ENCODE data around the gene S100B. TPM values are rescaled to one million over a fixed set of nuclear protein-coding genes. Genes with fewer than 3 reads are reported as not detected.

The S100B gene
- total and polyA plus RNA-seq, 2 of the 13 experiments (the other 11 are each of a cell fraction or from before 2014, with no cell fraction given), result not detected

GRCh38 chr21:46581780-46582307, 23.0 kb downstream of the S100B start (continued):
- TF ChIP-seq KLF13 (CRISPR knock-in tag; IDR thresholded peaks at IDR 0.05) (no peak), MNT (IDR thresholded peaks at IDR 0.05) (no peak), EEA1 (CRISPR knock-in tag; IDR thresholded peaks at IDR 0.05; ENCODE audit: borderline replicate concordance) (no peak), DPF2 (CRISPR knock-in tag; IDR thresholded peaks at IDR 0.05; ENCODE audit: borderline replicate concordance, low read depth) (no peak), NCOA1 (CRISPR knock-in tag; IDR thresholded peaks at IDR 0.05) (no peak), KDM1A (CRISPR knock-in tag; IDR thresholded peaks at IDR 0.05) (no peak), ZNF776 (CRISPR knock-in tag; IDR thresholded peaks at IDR 0.05) (no peak), FUBP1 (CRISPR knock-in tag; IDR thresholded peaks at IDR 0.05; ENCODE audit: borderline replicate concordance) (no peak), ZNF841 (CRISPR knock-in tag; IDR thresholded peaks at IDR 0.05; ENCODE audit: borderline replicate concordance) (no peak), ZKSCAN8 (CRISPR knock-in tag; IDR thresholded peaks at IDR 0.05; ENCODE audit: borderline replicate concordance) (no peak), ZNF124 (CRISPR knock-in tag; IDR thresholded peaks at IDR 0.05) (no peak; the same call in 1 of the 2 replicates), EED (CRISPR knock-in tag; IDR thresholded peaks at IDR 0.05) (no peak), MXD3 (CRISPR knock-in tag; IDR thresholded peaks at IDR 0.05) (no peak), ARNTL (CRISPR knock-in tag; IDR thresholded peaks at IDR 0.05) (no peak), ZSCAN31 (CRISPR knock-in tag; IDR thresholded peaks at IDR 0.05; ENCODE audit: low read depth) (no peak), ETS1 (CRISPR knock-in tag; IDR thresholded peaks at IDR 0.05) (no peak), ZBTB49 (CRISPR knock-in tag; IDR thresholded peaks at IDR 0.05; ENCODE audit: borderline replicate concordance) (no peak), MEIS2 (CRISPR knock-in tag; IDR thresholded peaks at IDR 0.05) (peak; percentile 55; the same call in 1 of the 2 replicates), HMGXB4 (CRISPR knock-in tag; IDR thresholded peaks at IDR 0.05; ENCODE audit: borderline replicate concordance in 1 of 2, low read depth in 1 of 2) (no peak), HNRNPLL (IDR thresholded peaks at IDR 0.05; ENCODE audit: low read depth, low read length, poor library complexity, severe bottlenecking) (no peak), TBL1XR1 (IDR thresholded peaks at IDR 0.05; ENCODE audit: borderline replicate concordance, low read length, partially characterized antibody) (no peak)

Data from HepG2 (cell line).